HL-60 (cell line): ENCODE results near the gene IQGAP1.

Experiments
- CTCF ChIP-seq: IDR thresholded peaks from one replicate; pipeline ENCODE4 v1.5.1; 2011; ENCODE audit warnings: low read length, control low read depth, inconsistent platforms; ENCODE audit not compliant: insufficient read depth
- POLR2AphosphoS5 ChIP-seq: IDR thresholded peaks from 2 replicates; pipeline ENCODE4 v1.6.1; 2012; ENCODE audit warnings: low read depth
- REST ChIP-seq: IDR thresholded peaks from 2 replicates; pipeline ENCODE4 v1.6.1; 2012; ENCODE audit warnings: low read depth; ENCODE audit not compliant: insufficient replicate concordance
- SPI1 ChIP-seq: IDR thresholded peaks from 2 replicates; pipeline ENCODE4 v1.6.1; 2012; ENCODE audit warnings: low read depth, mild to moderate bottlenecking, borderline replicate concordance

- TF ChIP-seq CTCF (no peak), REST (no peak), POLR2AphosphoS5 (no peak), SPI1 (no peak)
Measured at GRCh38 chr15:90500171-90500570, 112.1 kb downstream of the IQGAP1 start.
